Upper lobe of left lung (tissue), 4 donors: ENCODE measurements around the gene SIL1.

ENCODE experiments used
- POLR2A ChIP-seq, 4 donors: fragments of 450-650 bp; IDR thresholded peaks; one replicate each; pipeline ENCODE4 v1.5.1; 2016 to 2017; ENCODE audit warnings: antibody characterized with exemption in 4 of 4, mild to moderate bottlenecking in 2 of 4
- TF ChIP-seq, protein P1 (sequence below), 6 experiments: fragments of 450-650 bp in 4 of 6; fragments of 200-600 bp in 2 of 6; sonication (generic) in 2 of 6; IDR thresholded peaks; one replicate each; pipeline ENCODE4 v1.5.1; 2016 to 2019; ENCODE audit warnings: antibody characterized with exemption in 6 of 6

DNA sequence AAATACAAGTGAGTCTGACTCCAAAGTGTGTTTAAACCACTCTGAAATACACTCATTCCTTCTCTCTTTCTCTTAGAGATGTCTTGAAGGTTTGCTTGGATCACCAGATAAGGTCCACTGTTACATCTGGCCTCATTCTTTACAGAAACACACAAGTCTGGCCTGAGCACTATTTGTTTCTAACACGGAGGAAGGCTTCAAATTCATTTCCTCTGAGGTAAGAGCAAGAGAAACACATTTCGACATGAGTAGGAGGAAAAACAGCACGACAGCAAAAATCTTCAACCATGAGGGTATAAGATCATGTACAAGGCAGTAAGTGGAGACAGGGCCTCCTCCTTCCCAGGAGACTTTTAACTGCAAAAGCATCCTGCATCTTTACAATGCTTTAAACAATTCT is 8.0 kb downstream of the SIL1 start:
- TF ChIP-seq, protein P1, sequence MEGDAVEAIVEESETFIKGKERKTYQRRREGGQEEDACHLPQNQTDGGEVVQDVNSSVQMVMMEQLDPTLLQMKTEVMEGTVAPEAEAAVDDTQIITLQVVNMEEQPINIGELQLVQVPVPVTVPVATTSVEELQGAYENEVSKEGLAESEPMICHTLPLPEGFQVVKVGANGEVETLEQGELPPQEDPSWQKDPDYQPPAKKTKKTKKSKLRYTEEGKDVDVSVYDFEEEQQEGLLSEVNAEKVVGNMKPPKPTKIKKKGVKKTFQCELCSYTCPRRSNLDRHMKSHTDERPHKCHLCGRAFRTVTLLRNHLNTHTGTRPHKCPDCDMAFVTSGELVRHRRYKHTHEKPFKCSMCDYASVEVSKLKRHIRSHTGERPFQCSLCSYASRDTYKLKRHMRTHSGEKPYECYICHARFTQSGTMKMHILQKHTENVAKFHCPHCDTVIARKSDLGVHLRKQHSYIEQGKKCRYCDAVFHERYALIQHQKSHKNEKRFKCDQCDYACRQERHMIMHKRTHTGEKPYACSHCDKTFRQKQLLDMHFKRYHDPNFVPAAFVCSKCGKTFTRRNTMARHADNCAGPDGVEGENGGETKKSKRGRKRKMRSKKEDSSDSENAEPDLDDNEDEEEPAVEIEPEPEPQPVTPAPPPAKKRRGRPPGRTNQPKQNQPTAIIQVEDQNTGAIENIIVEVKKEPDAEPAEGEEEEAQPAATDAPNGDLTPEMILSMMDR (IDR thresholded peaks at IDR 0.05), result no peak
- TF ChIP-seq POLR2A (IDR thresholded peaks at IDR 0.05), result no peak
